HepG2 (cell line): Measurements from ENCODE around the gene SAP25. TPM values are rescaled to one million over a fixed set of nuclear protein-coding genes. Genes with fewer than 3 reads are reported as not detected.

Experiments
- AKAP8 ChIP-seq: sonication (generic); formaldehyde crosslinking; IDR thresholded peaks from 2 replicates; pipeline ENCODE4 v1.5.1; 2020; ENCODE audit warnings: mild to moderate bottlenecking, missing genetic modification reagents
- ASH2L ChIP-seq: fragments of 300-600, 200-600 bp; sonication (generic); IDR thresholded peaks from 2 replicates; pipeline ENCODE4 v1.7.0; 2017; ENCODE audit warnings: low read depth, mild to moderate bottlenecking, moderate library complexity, mixed read lengths, low read length; ENCODE audit not compliant: insufficient read length
- ATF7-NPFF ChIP-seq: sonication (generic); formaldehyde crosslinking; IDR thresholded peaks from 2 replicates; pipeline ENCODE4 v1.8.1; 2023; ENCODE audit warnings: mild to moderate bottlenecking, low read depth, missing genetic modification reagents, moderate library complexity
- CTCF ChIP-seq: sonication (generic); formaldehyde crosslinking; IDR thresholded peaks from 2 replicates; pipeline ENCODE4 v1.5.0; 2020; ENCODE audit warnings: mild to moderate bottlenecking, missing genetic modification reagents, moderate library complexity
- DNMT1 ChIP-seq: sonication (generic); formaldehyde crosslinking; IDR thresholded peaks from 2 replicates; pipeline ENCODE4 v1.5.1; 2020; ENCODE audit warnings: mild to moderate bottlenecking, missing genetic modification reagents
- HIVEP1 ChIP-seq: sonication (generic); formaldehyde crosslinking; IDR thresholded peaks from 2 replicates; pipeline ENCODE4 v1.4.0; 2020; ENCODE audit warnings: mild to moderate bottlenecking, missing genetic modification reagents
- HOXD1 ChIP-seq: sonication (generic); formaldehyde crosslinking; IDR thresholded peaks from 2 replicates; pipeline ENCODE4 v1.5.0; 2020; ENCODE audit warnings: missing genetic modification reagents
- KDM3A ChIP-seq: IDR thresholded peaks from 2 replicates; pipeline ENCODE4 v1.6.1; 2018; ENCODE audit warnings: low read depth, missing compliant biosample characterization
- MLX ChIP-seq: IDR thresholded peaks from 2 replicates; pipeline ENCODE4 v1.6.1; 2016
- NCOA5 ChIP-seq: sonication (generic); formaldehyde crosslinking; IDR thresholded peaks from 2 replicates; pipeline ENCODE4 v1.4.0; 2020; ENCODE audit warnings: missing genetic modification reagents
- PATZ1 ChIP-seq: sonication (generic); formaldehyde crosslinking; IDR thresholded peaks from 2 replicates; pipeline ENCODE4 v1.4.0; 2020; ENCODE audit warnings: missing genetic modification reagents
- RAD21 ChIP-seq: fragments of 450-650 bp; formaldehyde crosslinking; IDR thresholded peaks from 2 replicates; pipeline ENCODE4 v1.5.0; 2020; ENCODE audit warnings: mild to moderate bottlenecking
- RBFOX2 ChIP-seq: fragments of 200-400 bp; formaldehyde crosslinking; IDR thresholded peaks from 2 replicates; pipeline ENCODE4 v1.6.1; 2017; ENCODE audit warnings: low read depth, mild to moderate bottlenecking, low read length
- RFX3 ChIP-seq: IDR thresholded peaks from 2 replicates; pipeline ENCODE4 v1.6.1; 2016; ENCODE audit warnings: missing biosample characterization, missing genetic modification reagents
- SMC3 ChIP-seq: IDR thresholded peaks from 2 replicates; pipeline ENCODE4 v1.6.1; 2011; ENCODE audit warnings: low read length, improper control_type of control experiment
- STAG1 ChIP-seq: sonication (generic); formaldehyde crosslinking; IDR thresholded peaks from 2 replicates; pipeline ENCODE4 v1.4.0; 2020; ENCODE audit warnings: missing genetic modification reagents
- ZBTB10 ChIP-seq: sonication (generic); formaldehyde crosslinking; IDR thresholded peaks from 2 replicates; pipeline ENCODE4 v1.4.0; 2020; ENCODE audit warnings: missing genetic modification reagents, borderline replicate concordance
- ZBTB38 ChIP-seq: sonication (generic); formaldehyde crosslinking; IDR thresholded peaks from 2 replicates; pipeline ENCODE4 v1.5.1; 2020; ENCODE audit warnings: mild to moderate bottlenecking, missing genetic modification reagents
- ZFP37 ChIP-seq: sonication (generic); formaldehyde crosslinking; IDR thresholded peaks from 2 replicates; pipeline ENCODE4 v1.4.0; 2020; ENCODE audit warnings: missing genetic modification reagents, borderline replicate concordance
- ZNF414 ChIP-seq: sonication (generic); formaldehyde crosslinking; IDR thresholded peaks from 2 replicates; pipeline ENCODE4 v1.5.0; 2020; ENCODE audit warnings: missing genetic modification reagents
- ZNF446 ChIP-seq: sonication (generic); formaldehyde crosslinking; IDR thresholded peaks from 2 replicates; pipeline ENCODE4 v1.5.0; 2020; ENCODE audit warnings: mild to moderate bottlenecking, missing genetic modification reagents
- ZNF605 ChIP-seq: sonication (generic); formaldehyde crosslinking; IDR thresholded peaks from 2 replicates; pipeline ENCODE4 v1.8.0; 2022; ENCODE audit warnings: mild to moderate bottlenecking, missing genetic modification reagents
- ZSCAN25 ChIP-seq: sonication (generic); formaldehyde crosslinking; IDR thresholded peaks from 2 replicates; pipeline ENCODE4 v1.8.0; 2022; ENCODE audit warnings: mild to moderate bottlenecking, missing genetic modification reagents
- polyA plus RNA-seq, 8 experiments: library from polyadenylated mRNA; depleted of rRNA in 3 of 8; stranded (reverse) in 7 of 8; unstranded in 1 of 8; fragments of >200 nt; fragmentation: Illumina TruSeq in 4 of 8; extraction: Trizol in 4 of 8; gene quantifications; 2 replicates each; pipeline versions ENCODE4 v1.2.1 to v1.2.3, GENCODE V29; 2011 to 2016; ENCODE audit warnings: low read depth in 4 of 8, missing spikeins in 1 of 8, mixed read lengths in 1 of 8; ENCODE audit not compliant: insufficient read depth in 1 of 8
- total RNA-seq, 5 experiments: library from RNA; depleted of rRNA; stranded (reverse); fragments of >200 nt; fragmentation: Illumina TruSeq; extraction: Trizol; gene quantifications; 2 replicates each; pipeline ENCODE4 v1.2.3, GENCODE V29; 2016; ENCODE audit warnings: low read depth in 1 of 5

The SAP25 gene
- total and polyA plus RNA-seq, 2 of the 13 experiments (the other 11 are each of a cell fraction or from before 2014, with no cell fraction given): 0.15 to 0.20 TPM

GRCh38 chr7:100563809-100564400 is 9.8 kb downstream of the SAP25 start (continued):
- TF ChIP-seq MLX (CRISPR knock-in tag) (no peak), ZBTB38 (peak; percentile 71; the same call in 1 of the 2 replicates), PATZ1 (CRISPR knock-in tag) (peak; percentile 45), DNMT1 (CRISPR knock-in tag) (0 out of 2 replicates have a peak, but pooled peaks have one; percentile 35), ZBTB10 (CRISPR knock-in tag) (0 out of 2 replicates have a peak, but pooled peaks have one; percentile 35), SMC3 (peak; percentile 52), ATF7-NPFF (no peak; the same call in 1 of the 2 replicates), ZNF446 (CRISPR knock-in tag) (no peak), CTCF (peak; percentile 82), ZFP37 (0 out of 2 replicates have a peak, but pooled peaks have one; percentile 21), HIVEP1 (0 out of 2 replicates have a peak, but pooled peaks have one; percentile 12), ZNF605 (peak; percentile 30; the same call in 1 of the 2 replicates), ZSCAN25 (CRISPR knock-in tag) (0 out of 2 replicates have a peak, but pooled peaks have one; percentile 33), RAD21 (CRISPR knock-in tag) (peak; percentile 66), AKAP8 (peak; percentile 81), KDM3A (CRISPR knock-in tag) (0 out of 2 replicates have a peak, but pooled peaks have one; percentile 33), HOXD1 (CRISPR knock-in tag) (0 out of 2 replicates have a peak, but pooled peaks have one; percentile 28), RFX3 (CRISPR knock-in tag) (no peak), ZNF414 (CRISPR knock-in tag) (no peak), ASH2L (peak; percentile 42), RBFOX2 (no peak; the same call in none of the 2 replicates), NCOA5 (0 out of 2 replicates have a peak, but pooled peaks have one; percentile 55), STAG1 (peak; percentile 46)
